ENCODE results near the gene GRAMD1C.

DNA sequence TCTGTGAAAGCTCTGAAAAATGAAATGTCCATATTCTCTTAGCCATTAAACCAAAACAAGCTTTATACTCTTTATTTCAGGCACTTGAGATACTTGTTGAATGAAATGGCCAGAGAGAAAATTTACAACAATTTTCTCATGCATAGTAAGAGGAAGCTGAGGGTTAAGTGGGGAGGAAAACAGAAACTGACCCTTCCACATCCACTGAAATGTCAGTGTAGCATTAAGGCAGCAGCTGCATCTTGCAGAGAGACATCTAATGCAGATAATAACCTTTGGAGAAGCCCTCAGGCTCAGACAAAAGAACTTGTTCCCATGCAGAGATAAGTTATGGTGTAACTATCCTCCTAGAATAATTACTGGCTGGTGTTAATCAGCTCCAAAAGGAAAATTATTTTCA lies 143.2 kb downstream of the GRAMD1C start:
- no peak for TF ChIP-seq GATA2 (IDR thresholded peaks at IDR 0.05; ENCODE audit: low read depth, low read length)
- TF ChIP-seq GATA3 (IDR thresholded peaks at IDR 0.05; ENCODE audit: low read depth, low read length): no peak

Measured in SH-SY5Y (cell line).